ENCODE data around the gene ASTN2. TPM values are rescaled to one million over a fixed set of nuclear protein-coding genes. Genes with fewer than 3 reads are reported as not detected.

Gene ASTN2
- total and polyA plus RNA-seq, 2 experiments from 2014 or later, result 7.0 to 24.6 TPM

DNA sequence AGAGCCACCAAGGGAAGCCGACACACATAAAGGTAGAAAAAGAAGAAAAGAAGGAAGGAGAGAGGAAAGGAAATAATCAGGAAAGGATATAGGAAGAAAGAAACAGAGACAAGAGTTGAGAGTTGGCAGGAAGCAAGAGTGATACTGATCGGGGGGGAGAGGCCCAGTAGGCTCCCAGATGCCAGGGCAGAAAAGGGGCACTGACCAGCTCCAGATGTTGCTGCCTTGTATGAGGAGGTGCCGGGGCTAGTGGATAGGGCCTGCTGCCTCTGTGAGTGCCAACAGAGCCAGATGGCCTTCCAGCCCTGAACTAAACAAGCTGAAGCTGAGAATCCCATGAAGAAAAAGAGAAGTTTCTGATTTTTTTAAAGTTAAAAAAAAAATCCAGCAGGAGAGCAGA, 809.8 kb downstream of the ASTN2 start (continued):
- TF ChIP-seq JUNB (IDR thresholded peaks at IDR 0.05; ENCODE audit: unreplicated experiment) (no peak), CREB1 (CRISPR knock-in tag; IDR thresholded peaks at IDR 0.05; ENCODE audit: low read depth) (no peak), NANOG (IDR thresholded peaks at IDR 0.05; ENCODE audit: borderline replicate concordance) (no peak), ZNF331 (CRISPR knock-in tag; IDR thresholded peaks at IDR 0.05; ENCODE audit: low read depth) (no peak), STAT1 (IDR thresholded peaks at IDR 0.05; ENCODE audit: unreplicated experiment) (no peak)
- TF ChIP-seq, protein P1, sequence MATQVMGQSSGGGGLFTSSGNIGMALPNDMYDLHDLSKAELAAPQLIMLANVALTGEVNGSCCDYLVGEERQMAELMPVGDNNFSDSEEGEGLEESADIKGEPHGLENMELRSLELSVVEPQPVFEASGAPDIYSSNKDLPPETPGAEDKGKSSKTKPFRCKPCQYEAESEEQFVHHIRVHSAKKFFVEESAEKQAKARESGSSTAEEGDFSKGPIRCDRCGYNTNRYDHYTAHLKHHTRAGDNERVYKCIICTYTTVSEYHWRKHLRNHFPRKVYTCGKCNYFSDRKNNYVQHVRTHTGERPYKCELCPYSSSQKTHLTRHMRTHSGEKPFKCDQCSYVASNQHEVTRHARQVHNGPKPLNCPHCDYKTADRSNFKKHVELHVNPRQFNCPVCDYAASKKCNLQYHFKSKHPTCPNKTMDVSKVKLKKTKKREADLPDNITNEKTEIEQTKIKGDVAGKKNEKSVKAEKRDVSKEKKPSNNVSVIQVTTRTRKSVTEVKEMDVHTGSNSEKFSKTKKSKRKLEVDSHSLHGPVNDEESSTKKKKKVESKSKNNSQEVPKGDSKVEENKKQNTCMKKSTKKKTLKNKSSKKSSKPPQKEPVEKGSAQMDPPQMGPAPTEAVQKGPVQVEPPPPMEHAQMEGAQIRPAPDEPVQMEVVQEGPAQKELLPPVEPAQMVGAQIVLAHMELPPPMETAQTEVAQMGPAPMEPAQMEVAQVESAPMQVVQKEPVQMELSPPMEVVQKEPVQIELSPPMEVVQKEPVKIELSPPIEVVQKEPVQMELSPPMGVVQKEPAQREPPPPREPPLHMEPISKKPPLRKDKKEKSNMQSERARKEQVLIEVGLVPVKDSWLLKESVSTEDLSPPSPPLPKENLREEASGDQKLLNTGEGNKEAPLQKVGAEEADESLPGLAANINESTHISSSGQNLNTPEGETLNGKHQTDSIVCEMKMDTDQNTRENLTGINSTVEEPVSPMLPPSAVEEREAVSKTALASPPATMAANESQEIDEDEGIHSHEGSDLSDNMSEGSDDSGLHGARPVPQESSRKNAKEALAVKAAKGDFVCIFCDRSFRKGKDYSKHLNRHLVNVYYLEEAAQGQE (IDR thresholded peaks at IDR 0.05; ENCODE audit: unreplicated experiment), result no peak

DNA sequence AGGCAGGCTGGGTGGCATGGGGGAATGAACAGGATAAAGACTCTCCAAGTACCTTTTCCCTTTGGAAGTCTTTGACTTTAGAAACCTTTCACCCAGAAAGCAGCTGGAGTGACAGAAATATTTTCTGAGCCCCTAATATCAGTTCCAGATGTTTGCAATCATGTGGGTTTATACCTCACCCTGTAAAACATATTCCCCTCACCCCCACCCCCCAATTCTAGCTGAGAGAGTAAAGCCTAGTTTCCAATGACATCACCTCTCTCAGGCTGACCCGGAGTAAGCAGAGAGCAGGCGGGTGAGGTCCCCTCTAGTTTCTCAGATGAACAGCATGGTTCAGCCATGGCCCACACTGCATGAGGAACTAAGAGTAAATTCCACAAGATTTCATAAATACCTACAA, 810.6 kb downstream of the ASTN2 start:
- no peaks in the 10 kb centered on the region for H3K27me3 ChIP-seq (ENCODE audit: insufficient read depth)
- H3K27me3 Mint-ChIP-seq (ENCODE audit: insufficient read depth, low read depth, poor library complexity), result no peaks in the 10 kb centered on the region
- TF ChIP-seq ZNF114 (CRISPR knock-in tag; IDR thresholded peaks at IDR 0.05) (no peak), EZH2 (IDR thresholded peaks at IDR 0.05; ENCODE audit: low read depth, unreplicated experiment) (no peak), EZH2phosphoT487 (IDR thresholded peaks at IDR 0.05; ENCODE audit: unreplicated experiment) (no peak), NANOG (IDR thresholded peaks at IDR 0.05; ENCODE audit: borderline replicate concordance) (no peak), JUNB (IDR thresholded peaks at IDR 0.05; ENCODE audit: unreplicated experiment) (no peak)
- TF ChIP-seq, protein P1 (IDR thresholded peaks at IDR 0.05; ENCODE audit: unreplicated experiment), result no peak
- TF ChIP-seq, protein P2, sequence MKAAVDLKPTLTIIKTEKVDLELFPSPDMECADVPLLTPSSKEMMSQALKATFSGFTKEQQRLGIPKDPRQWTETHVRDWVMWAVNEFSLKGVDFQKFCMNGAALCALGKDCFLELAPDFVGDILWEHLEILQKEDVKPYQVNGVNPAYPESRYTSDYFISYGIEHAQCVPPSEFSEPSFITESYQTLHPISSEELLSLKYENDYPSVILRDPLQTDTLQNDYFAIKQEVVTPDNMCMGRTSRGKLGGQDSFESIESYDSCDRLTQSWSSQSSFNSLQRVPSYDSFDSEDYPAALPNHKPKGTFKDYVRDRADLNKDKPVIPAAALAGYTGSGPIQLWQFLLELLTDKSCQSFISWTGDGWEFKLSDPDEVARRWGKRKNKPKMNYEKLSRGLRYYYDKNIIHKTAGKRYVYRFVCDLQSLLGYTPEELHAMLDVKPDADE (IDR thresholded peaks at IDR 0.05), result no peak
- TF ChIP-seq, protein P3, sequence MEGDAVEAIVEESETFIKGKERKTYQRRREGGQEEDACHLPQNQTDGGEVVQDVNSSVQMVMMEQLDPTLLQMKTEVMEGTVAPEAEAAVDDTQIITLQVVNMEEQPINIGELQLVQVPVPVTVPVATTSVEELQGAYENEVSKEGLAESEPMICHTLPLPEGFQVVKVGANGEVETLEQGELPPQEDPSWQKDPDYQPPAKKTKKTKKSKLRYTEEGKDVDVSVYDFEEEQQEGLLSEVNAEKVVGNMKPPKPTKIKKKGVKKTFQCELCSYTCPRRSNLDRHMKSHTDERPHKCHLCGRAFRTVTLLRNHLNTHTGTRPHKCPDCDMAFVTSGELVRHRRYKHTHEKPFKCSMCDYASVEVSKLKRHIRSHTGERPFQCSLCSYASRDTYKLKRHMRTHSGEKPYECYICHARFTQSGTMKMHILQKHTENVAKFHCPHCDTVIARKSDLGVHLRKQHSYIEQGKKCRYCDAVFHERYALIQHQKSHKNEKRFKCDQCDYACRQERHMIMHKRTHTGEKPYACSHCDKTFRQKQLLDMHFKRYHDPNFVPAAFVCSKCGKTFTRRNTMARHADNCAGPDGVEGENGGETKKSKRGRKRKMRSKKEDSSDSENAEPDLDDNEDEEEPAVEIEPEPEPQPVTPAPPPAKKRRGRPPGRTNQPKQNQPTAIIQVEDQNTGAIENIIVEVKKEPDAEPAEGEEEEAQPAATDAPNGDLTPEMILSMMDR (conservative IDR thresholded peaks at IDR 0.05; ENCODE audit: low read depth in 2 of 2), result no peak

More for the DNA sequence above, 810.6 kb downstream of the ASTN2 start:
- no peak overlapping the region for H3K27ac Mint-ChIP-seq
- H3K4me1 Mint-ChIP-seq, result peaks cover 5% of the 10 kb centered on the region
- H3K4me1 ChIP-seq (ENCODE audit: insufficient read depth), result peaks cover 10% of the 10 kb centered on the region; the same call in 1 of the 2 replicates
- no peak overlapping the region for H2AFZ ChIP-seq
- no peaks in the 10 kb centered on the region for H3F3A ChIP-seq (replicated peaks; ENCODE audit: low read depth)
- ATAC-seq (no peak), DNase-seq (ENCODE audit: low spot score) (no peak)
- no peak overlapping the region for H3K4me3 ChIP-seq
- no peaks in the 10 kb centered on the region for H3K9me3 Mint-ChIP-seq
- no peak overlapping the region for H3K27ac ChIP-seq (ENCODE audit: low read depth)
- no peaks in the 10 kb centered on the region for H3K36me3 Mint-ChIP-seq (ENCODE audit: low read depth)
- no peak overlapping the region for H3K4me3 Mint-ChIP-seq
- no peaks in the 10 kb centered on the region for H3K36me3 ChIP-seq (ENCODE audit: insufficient read depth)
- H4K20me1 ChIP-seq (replicated peaks; ENCODE audit: insufficient read depth), result no peaks in the 10 kb centered on the region
- H3K79me2 ChIP-seq (replicated peaks; ENCODE audit: insufficient read depth), result no peaks in the 10 kb centered on the region
- H3K4me2 ChIP-seq, result no peak overlapping the region
- no peaks in the 10 kb centered on the region for H3K9me2 ChIP-seq (ENCODE audit: insufficient read depth)

Measured in GM23338 (cell line).